K562 (cell line): ENCODE data around the gene SLC25A5.

Experiments
- CTCF ChIP-seq, 3 experiments: IDR thresholded peaks in 2 of 3; conservative IDR thresholded peaks in 1 of 3; 2 replicates each; pipeline ENCODE4 v1.5.1; 2011 to 2012; ENCODE audit warnings: low read length in 3 of 3, mild to moderate bottlenecking in 3 of 3, control low read depth in 2 of 3, improper control_type of control experiment in 1 of 3, inconsistent platforms in 1 of 3, low read depth in 1 of 3, mixed read lengths in 1 of 3, moderate library complexity in 1 of 3; ENCODE audit not compliant: insufficient read depth in 2 of 3
- FOSL1 ChIP-seq: fragments of 200-800 bp; sonication (Bioruptor generic); conservative IDR thresholded peaks from 2 replicates; pipeline ENCODE4 v1.6.1; 2016; ENCODE audit warnings: missing genetic modification characterization, missing compliant biosample characterization
- GABPB2 ChIP-seq: fragments of 250-450 bp; sonication (Bioruptor Pico); conservative IDR thresholded peaks from 2 replicates; pipeline ENCODE4 v1.5.1; 2021; ENCODE audit warnings: mild to moderate bottlenecking
- NCOA1 ChIP-seq: fragments of 450-650 bp; IDR thresholded peaks from 2 replicates; pipeline ENCODE4 v1.6.1; 2016; ENCODE audit warnings: low read depth
- NR2C1 ChIP-seq, 2 experiments: fragments of 450-650 bp; IDR thresholded peaks; 2 replicates each; pipeline ENCODE4 v1.6.1; 2017; ENCODE audit warnings: mild to moderate bottlenecking in 2 of 2, antibody characterized with exemption in 1 of 2, inconsistent platforms in 1 of 2, missing compliant biosample characterization in 1 of 2, missing genetic modification characterization in 1 of 2
- NRF1 ChIP-seq, 2 experiments: fragments of 450-650 bp; IDR thresholded peaks in 1 of 2; conservative IDR thresholded peaks in 1 of 2; 2 replicates each; pipeline ENCODE4 v1.6.1; 2014; ENCODE audit warnings: mild to moderate bottlenecking in 2 of 2
- STAT5B ChIP-seq: fragments of 250-450 bp; sonication (Bioruptor Pico); IDR thresholded peaks from 2 replicates; pipeline ENCODE4 v1.8.0; 2021; ENCODE audit warnings: mild to moderate bottlenecking, inconsistent platforms
- ZNF124 ChIP-seq: sonication (generic); formaldehyde crosslinking; IDR thresholded peaks from 2 replicates; pipeline ENCODE4 v1.8.1; 2022; ENCODE audit warnings: missing genetic modification reagents
- ZNF274 ChIP-seq: IDR thresholded peaks from 2 replicates; pipeline ENCODE4 v1.6.1; 2011; ENCODE audit warnings: low read depth, mild to moderate bottlenecking, low read length, moderate library complexity, borderline replicate concordance
- ZNF407 ChIP-seq: fragments of 450-650 bp; IDR thresholded peaks from 2 replicates; pipeline ENCODE4 v1.6.1; 2016; ENCODE audit warnings: low read depth

GRCh38 chrX:119482041-119482440 lies 13.8 kb downstream of the SLC25A5 start:
- TF ChIP-seq ZNF274 (no peak), ZNF124 (no peak), GABPB2 (no peak), NRF1 (conservative IDR thresholded peaks at IDR 0.05 in 1 of 2, IDR thresholded peaks at IDR 0.05 in 1 of 2) (no peak), ZNF407 (no peak), CTCF (IDR thresholded peaks at IDR 0.05 in 2 of 3, conservative IDR thresholded peaks at IDR 0.05 in 1 of 3; ENCODE audit: insufficient read depth in 2 of 3, low read depth in 1 of 3, low read length in 3 of 3) (no peak), STAT5B (CRISPR knock-in tag) (no peak), NCOA1 (no peak), NR2C1 (IDR thresholded peaks at IDR 0.05) (no peak), NR2C1 (tag; IDR thresholded peaks at IDR 0.05) (no peak), FOSL1 (tag) (no peak)
